NB4 (cell line): ENCODE data around the gene SCLT1.

Experiments used
- MYC ChIP-seq: IDR thresholded peaks from 2 replicates; pipeline ENCODE4 v1.6.1; 2011; ENCODE audit warnings: low read depth, low read length
- TF ChIP-seq, protein P1 (sequence below): IDR thresholded peaks from one replicate; pipeline ENCODE4 v1.5.1; 2012; ENCODE audit warnings: low read depth, low read length

GRCh38 chr4:129140521-129140920 lies 47.2 kb upstream of the SCLT1 start:
- TF ChIP-seq, protein P1, sequence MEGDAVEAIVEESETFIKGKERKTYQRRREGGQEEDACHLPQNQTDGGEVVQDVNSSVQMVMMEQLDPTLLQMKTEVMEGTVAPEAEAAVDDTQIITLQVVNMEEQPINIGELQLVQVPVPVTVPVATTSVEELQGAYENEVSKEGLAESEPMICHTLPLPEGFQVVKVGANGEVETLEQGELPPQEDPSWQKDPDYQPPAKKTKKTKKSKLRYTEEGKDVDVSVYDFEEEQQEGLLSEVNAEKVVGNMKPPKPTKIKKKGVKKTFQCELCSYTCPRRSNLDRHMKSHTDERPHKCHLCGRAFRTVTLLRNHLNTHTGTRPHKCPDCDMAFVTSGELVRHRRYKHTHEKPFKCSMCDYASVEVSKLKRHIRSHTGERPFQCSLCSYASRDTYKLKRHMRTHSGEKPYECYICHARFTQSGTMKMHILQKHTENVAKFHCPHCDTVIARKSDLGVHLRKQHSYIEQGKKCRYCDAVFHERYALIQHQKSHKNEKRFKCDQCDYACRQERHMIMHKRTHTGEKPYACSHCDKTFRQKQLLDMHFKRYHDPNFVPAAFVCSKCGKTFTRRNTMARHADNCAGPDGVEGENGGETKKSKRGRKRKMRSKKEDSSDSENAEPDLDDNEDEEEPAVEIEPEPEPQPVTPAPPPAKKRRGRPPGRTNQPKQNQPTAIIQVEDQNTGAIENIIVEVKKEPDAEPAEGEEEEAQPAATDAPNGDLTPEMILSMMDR = no peak
- TF ChIP-seq MYC = no peak
